Measurements from ENCODE around the gene LDB2. TPM values are rescaled to one million over a fixed set of nuclear protein-coding genes. Genes with fewer than 3 reads are reported as not detected.

The LDB2 gene
- total RNA-seq, 2 experiments from 2014 or later: 0.14 TPM; not detected in 1

DNA sequence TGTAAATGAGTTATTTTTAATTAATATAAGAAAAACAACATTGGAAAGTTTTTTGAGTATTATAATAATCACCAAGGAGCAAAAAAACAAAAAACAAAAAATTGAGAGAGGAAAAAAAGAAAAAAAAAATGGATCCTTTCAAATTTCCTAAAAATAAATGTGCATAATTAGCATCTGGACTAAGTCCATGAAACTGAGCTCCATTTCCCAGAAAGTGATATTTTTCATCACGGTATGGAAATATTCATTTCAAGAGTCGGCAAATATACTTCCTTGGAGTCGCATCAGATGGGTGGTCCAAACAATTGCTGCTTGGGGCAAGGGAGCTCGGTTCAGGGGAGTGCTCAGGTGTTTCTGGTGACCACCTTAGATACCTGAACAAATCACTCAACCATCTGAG is 305.1 kb downstream of the LDB2 start:
- Mint-ChIP-seq H3K4me3 (no peak overlapping the region), H3K9me3 (ENCODE audit: low read depth) (no peaks in the 10 kb centered on the region), H3K27me3 (no peaks in the 10 kb centered on the region), H3K4me1 (no peaks in the 10 kb centered on the region), H3K36me3 (ENCODE audit: low read depth) (no peaks in the 10 kb centered on the region), H3K27ac (no peak overlapping the region)
- ChIA-PET CTCF (interaction anchor here (0.7 kb wide), 1 partner anchor 293 kb away, joined by 3 read pairs; no protein-coding TSS in a partner anchor), POLR2A (no interaction called here)
- intact Hi-C loops (cut with DNase I, micrococcal nuclease): no loop called here
- DNase-seq: no peak
- ATAC-seq: no peak

DNA sequence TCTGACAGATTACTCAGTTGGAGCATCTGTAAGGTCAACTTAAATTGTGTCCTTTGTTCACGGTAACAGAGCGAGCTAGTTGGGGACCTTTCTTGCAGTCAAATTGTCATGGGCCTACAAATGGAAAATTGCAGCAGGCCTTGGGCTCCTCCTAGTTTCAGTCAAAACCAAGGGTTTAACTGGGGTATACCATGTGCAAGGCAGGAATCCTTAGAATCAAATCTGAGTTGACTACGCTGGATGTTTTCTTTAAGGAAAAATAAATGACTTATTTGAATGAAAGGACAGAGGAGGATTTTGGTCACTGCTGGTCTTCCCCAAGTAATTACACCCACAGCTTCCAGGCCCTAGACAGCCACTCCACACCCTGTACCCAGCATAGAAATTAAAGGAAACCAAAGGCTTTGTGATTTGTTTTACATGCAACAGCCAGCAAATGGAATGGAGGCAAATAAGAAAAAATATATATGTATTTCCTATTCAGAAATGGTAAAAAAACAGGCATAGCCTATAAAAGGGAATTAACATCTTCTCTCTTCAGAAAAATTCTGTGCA is 307.1 kb downstream of the LDB2 start:
- no peaks in the 10 kb centered on the region for H3K4me1 Mint-ChIP-seq
- intact Hi-C loops (cut with DNase I, micrococcal nuclease): no loop called here
- no peak for ATAC-seq
- H3K4me3 Mint-ChIP-seq: no peak overlapping the region
- POLR2A ChIA-PET: no interaction called here
- no peaks in the 10 kb centered on the region for H3K36me3 Mint-ChIP-seq (ENCODE audit: low read depth)
- no peaks in the 10 kb centered on the region for H3K9me3 Mint-ChIP-seq (ENCODE audit: low read depth)
- H3K27ac Mint-ChIP-seq: no peak overlapping the region
- H3K27me3 Mint-ChIP-seq: no peaks in the 10 kb centered on the region
- CTCF ChIA-PET: interaction anchor here (0.6 kb wide), 1 partner anchor 201 kb away, joined by 3 read pairs; no protein-coding TSS in a partner anchor
- no peak for DNase-seq

GRCh38 chr4:16590797-16591196 is 307.6 kb downstream of the LDB2 start:
- Mint-ChIP-seq H3K27me3 (no peaks in the 10 kb centered on the region), H3K4me3 (no peak overlapping the region), H3K4me1 (no peaks in the 10 kb centered on the region), H3K36me3 (ENCODE audit: low read depth) (no peaks in the 10 kb centered on the region), H3K27ac (no peak overlapping the region), H3K9me3 (ENCODE audit: low read depth) (no peaks in the 10 kb centered on the region)
- no peak for ATAC-seq
- CTCF ChIA-PET: interaction anchor here (1.1 kb wide), 1 partner anchor 325 kb away, joined by 3 read pairs; no protein-coding TSS in a partner anchor
- DNase-seq: no peak
- POLR2A ChIA-PET: no interaction called here
- intact Hi-C loops (cut with DNase I, micrococcal nuclease): no loop called here

DNA sequence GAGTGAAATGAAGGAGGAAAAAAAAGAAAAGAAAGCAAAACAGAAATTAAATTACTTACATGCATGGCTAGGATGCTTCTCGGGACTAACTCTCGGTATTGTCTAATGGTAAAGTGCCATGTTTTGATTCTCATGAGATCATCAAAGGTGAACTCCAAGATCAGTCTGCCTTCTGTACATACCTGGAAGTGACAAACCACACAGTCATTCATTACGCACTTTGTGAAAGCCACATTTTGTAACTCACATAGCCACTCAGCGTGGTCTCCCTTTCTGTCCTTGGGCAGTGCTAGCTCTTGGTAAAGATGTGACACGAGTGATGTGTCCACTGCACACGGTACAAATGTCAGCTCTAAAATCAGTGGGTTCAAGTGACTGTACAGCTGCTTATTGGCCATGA is 309.8 kb downstream of the LDB2 start:
- H3K9me3 Mint-ChIP-seq (ENCODE audit: low read depth): no peaks in the 10 kb centered on the region
- no peaks in the 10 kb centered on the region for H3K36me3 Mint-ChIP-seq (ENCODE audit: low read depth)
- no peak for ATAC-seq
- no peak for DNase-seq
- no peak overlapping the region for H3K27ac Mint-ChIP-seq
- POLR2A ChIA-PET: no interaction called here
- no peak overlapping the region for H3K4me3 Mint-ChIP-seq
- H3K27me3 Mint-ChIP-seq: no peaks in the 10 kb centered on the region
- CTCF ChIA-PET: no interaction called here
- no peaks in the 10 kb centered on the region for H3K4me1 Mint-ChIP-seq
- intact Hi-C loops (cut with DNase I, micrococcal nuclease): no loop called here

GRCh38 chr4:16588149-16588548 is 310.3 kb downstream of the LDB2 start:
- H3K9me3 Mint-ChIP-seq (ENCODE audit: low read depth): no peaks in the 10 kb centered on the region
- ChIA-PET POLR2A (no interaction called here), CTCF (no interaction called here)
- H3K36me3 Mint-ChIP-seq (ENCODE audit: low read depth): no peaks in the 10 kb centered on the region
- DNase-seq (no peak), ATAC-seq (no peak)
- H3K27me3 Mint-ChIP-seq: no peaks in the 10 kb centered on the region
- H3K4me3 Mint-ChIP-seq: no peak overlapping the region
- no peaks in the 10 kb centered on the region for H3K4me1 Mint-ChIP-seq
- intact Hi-C loops (cut with DNase I, micrococcal nuclease): no loop called here
- no peak overlapping the region for H3K27ac Mint-ChIP-seq

DNA sequence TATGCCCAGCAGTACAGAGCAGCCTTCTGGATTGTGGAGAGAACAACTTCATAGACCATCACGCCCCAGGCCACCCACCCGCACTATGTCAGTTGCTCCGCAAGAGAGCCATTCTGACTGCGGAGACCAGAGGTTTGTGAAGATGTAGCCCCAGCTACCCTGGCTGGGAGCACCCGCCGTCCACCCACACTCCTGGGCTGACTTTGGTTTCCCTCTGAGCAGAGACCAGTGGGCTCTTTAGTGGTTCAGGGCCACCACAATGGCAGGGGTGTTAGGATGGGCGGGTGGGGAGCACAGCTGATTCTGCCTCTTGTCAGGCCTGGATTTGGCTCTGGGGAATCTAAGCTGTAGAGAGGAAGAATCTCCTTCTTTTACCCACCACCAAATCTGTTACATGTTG is 313.4 kb downstream of the LDB2 start:
- POLR2A ChIA-PET: no interaction called here
- H3K27ac Mint-ChIP-seq: no peak overlapping the region

GRCh38 chr4:16583764-16584163 is 314.7 kb downstream of the LDB2 start:
- H3K4me1 Mint-ChIP-seq: no peaks in the 10 kb centered on the region
- POLR2A ChIA-PET: no interaction called here
- DNase-seq (no peak), ATAC-seq (no peak)
- intact Hi-C loops (cut with DNase I, micrococcal nuclease): no loop called here
- no peak overlapping the region for H3K4me3 Mint-ChIP-seq
- CTCF ChIA-PET: no interaction called here
- no peaks in the 10 kb centered on the region for H3K9me3 Mint-ChIP-seq (ENCODE audit: low read depth)
- H3K27me3 Mint-ChIP-seq: no peaks in the 10 kb centered on the region
- H3K27ac Mint-ChIP-seq: no peak overlapping the region
- H3K36me3 Mint-ChIP-seq (ENCODE audit: low read depth): no peaks in the 10 kb centered on the region

More for the DNA sequence above, 313.4 kb downstream of the LDB2 start:
- DNase-seq: no peak
- Mint-ChIP-seq H3K4me3 (no peak overlapping the region), H3K36me3 (ENCODE audit: low read depth) (no peaks in the 10 kb centered on the region), H3K9me3 (ENCODE audit: low read depth) (no peaks in the 10 kb centered on the region), H3K27me3 (no peaks in the 10 kb centered on the region), H3K4me1 (no peaks in the 10 kb centered on the region)
- CTCF ChIA-PET: no interaction called here
- intact Hi-C loops (cut with DNase I, micrococcal nuclease): no loop called here
- ATAC-seq: no peak

GRCh38 chr4:16582526-16582925 is 315.9 kb downstream of the LDB2 start:
- ATAC-seq: no peak
- no peak overlapping the region for H3K27ac Mint-ChIP-seq
- ChIA-PET POLR2A (no interaction called here), CTCF (no interaction called here)
- no peaks in the 10 kb centered on the region for H3K9me3 Mint-ChIP-seq (ENCODE audit: low read depth)
- H3K27me3 Mint-ChIP-seq: no peaks in the 10 kb centered on the region
- H3K4me1 Mint-ChIP-seq: no peaks in the 10 kb centered on the region
- no peaks in the 10 kb centered on the region for H3K36me3 Mint-ChIP-seq (ENCODE audit: low read depth)
- peak; percentile 6 for DNase-seq
- intact Hi-C loops (cut with DNase I, micrococcal nuclease): no loop called here
- H3K4me3 Mint-ChIP-seq: no peak overlapping the region

DNA sequence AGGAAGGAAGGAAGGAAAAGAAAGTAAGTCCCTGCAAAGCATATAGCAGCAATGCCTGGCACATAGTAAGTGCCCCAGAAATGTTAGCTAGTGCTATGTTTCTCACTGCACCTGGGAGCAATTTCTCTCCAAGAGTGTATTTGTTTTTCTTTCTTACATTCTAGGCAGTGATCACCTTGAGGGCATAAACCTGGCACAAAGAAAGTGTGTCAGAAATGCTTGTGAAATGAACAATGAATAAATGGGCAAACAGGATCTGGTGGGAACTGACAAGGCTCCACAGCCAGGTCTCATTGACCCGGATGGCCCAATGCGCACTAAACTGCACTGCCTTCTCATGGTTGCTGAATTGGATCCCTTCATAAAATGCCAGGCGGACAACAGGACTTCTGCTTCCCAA is 316.4 kb downstream of the LDB2 start:
- ATAC-seq: no peak
- H3K4me1 Mint-ChIP-seq: no peaks in the 10 kb centered on the region
- H3K36me3 Mint-ChIP-seq (ENCODE audit: low read depth): no peaks in the 10 kb centered on the region
- no peak overlapping the region for H3K4me3 Mint-ChIP-seq
- intact Hi-C loops (cut with DNase I, micrococcal nuclease): no loop called here
- ChIA-PET CTCF (no interaction called here), POLR2A (no interaction called here)
- DNase-seq: no peak
- H3K27me3 Mint-ChIP-seq: no peaks in the 10 kb centered on the region
- H3K9me3 Mint-ChIP-seq (ENCODE audit: low read depth): no peaks in the 10 kb centered on the region
- no peak overlapping the region for H3K27ac Mint-ChIP-seq

DNA sequence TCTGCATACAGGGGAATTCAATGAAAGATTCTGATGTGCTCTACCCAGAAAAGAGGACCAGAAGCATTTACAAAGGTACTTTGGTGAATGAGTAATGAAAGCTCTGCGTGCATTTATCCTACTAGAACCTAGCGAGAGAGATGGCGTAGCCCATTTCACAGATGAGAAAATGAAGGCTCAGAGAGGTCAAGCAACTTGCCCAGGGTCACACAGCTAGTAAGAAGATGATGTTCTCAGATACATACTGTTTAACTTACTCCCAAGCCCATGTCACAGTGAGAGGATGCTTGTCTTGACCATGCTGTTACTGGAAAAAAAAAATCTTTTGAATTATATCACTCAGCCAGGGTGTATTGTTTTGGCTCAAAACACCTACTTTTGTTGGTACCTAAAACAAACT is 317.3 kb downstream of the LDB2 start:
- ChIA-PET CTCF (no interaction called here), POLR2A (no interaction called here)
- Mint-ChIP-seq H3K4me3 (no peak overlapping the region), H3K4me1 (no peaks in the 10 kb centered on the region), H3K27me3 (no peaks in the 10 kb centered on the region), H3K9me3 (ENCODE audit: low read depth) (no peaks in the 10 kb centered on the region), H3K27ac (no peak overlapping the region), H3K36me3 (ENCODE audit: low read depth) (no peaks in the 10 kb centered on the region)
- ATAC-seq (no peak), DNase-seq (no peak)
- intact Hi-C loops (cut with DNase I, micrococcal nuclease): no loop called here

DNA sequence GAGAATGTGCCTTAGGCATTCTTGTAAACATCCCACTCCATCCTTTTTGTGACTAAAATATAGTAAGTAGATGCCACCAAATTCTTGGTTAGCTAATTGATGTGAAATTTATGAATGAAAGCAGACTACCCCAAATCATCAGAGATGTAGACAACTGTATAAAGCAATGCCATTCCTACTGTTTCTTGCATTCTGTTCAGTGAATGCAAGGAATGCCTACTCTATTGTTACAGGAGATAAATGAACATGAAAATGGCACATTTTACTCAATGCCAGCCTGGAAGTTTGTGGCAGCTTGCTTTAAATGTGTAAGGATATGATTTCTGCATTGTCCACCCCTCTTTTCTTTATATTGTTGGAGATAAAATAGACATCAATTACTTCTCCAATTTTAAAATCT is 317.9 kb downstream of the LDB2 start:
- H3K27ac Mint-ChIP-seq: no peak overlapping the region
- H3K4me1 Mint-ChIP-seq: no peaks in the 10 kb centered on the region
- CTCF ChIA-PET: no interaction called here
- no peak overlapping the region for H3K4me3 Mint-ChIP-seq
- no peak for ATAC-seq
- POLR2A ChIA-PET: no interaction called here
- no peaks in the 10 kb centered on the region for H3K9me3 Mint-ChIP-seq (ENCODE audit: low read depth)
- DNase-seq: no peak
- H3K36me3 Mint-ChIP-seq (ENCODE audit: low read depth): no peaks in the 10 kb centered on the region
- H3K27me3 Mint-ChIP-seq: no peaks in the 10 kb centered on the region
- intact Hi-C loops (cut with DNase I, micrococcal nuclease): no loop called here

GRCh38 chr4:16579866-16580265 is 318.6 kb downstream of the LDB2 start:
- Mint-ChIP-seq H3K36me3 (ENCODE audit: low read depth) (no peaks in the 10 kb centered on the region), H3K27me3 (no peaks in the 10 kb centered on the region), H3K4me3 (no peak overlapping the region), H3K27ac (no peak overlapping the region), H3K4me1 (no peaks in the 10 kb centered on the region), H3K9me3 (ENCODE audit: low read depth) (no peaks in the 10 kb centered on the region)
- intact Hi-C loops (cut with DNase I, micrococcal nuclease): no loop called here
- ATAC-seq (no peak), DNase-seq (no peak)
- ChIA-PET POLR2A (no interaction called here), CTCF (no interaction called here)

- no peak overlapping the region for H3K4me3 Mint-ChIP-seq
- no peaks in the 10 kb centered on the region for H3K9me3 Mint-ChIP-seq (ENCODE audit: low read depth)
- ChIA-PET CTCF (no interaction called here), POLR2A (no interaction called here)
- H3K4me1 Mint-ChIP-seq: no peaks in the 10 kb centered on the region
- no peak for DNase-seq
- no peak for ATAC-seq
- intact Hi-C loops (cut with DNase I, micrococcal nuclease): no loop called here
- no peaks in the 10 kb centered on the region for H3K36me3 Mint-ChIP-seq (ENCODE audit: low read depth)
- H3K27ac Mint-ChIP-seq: no peak overlapping the region
- no peaks in the 10 kb centered on the region for H3K27me3 Mint-ChIP-seq
Observed at GRCh38 chr4:16577177-16577576, 321.3 kb downstream of the LDB2 start.

All from activated CD4-positive, alpha-beta T cell treated with anti-CD3 and anti-CD28 coated beads for 36 hours (primary cell).